GM13977 (cell line): Measurements from ENCODE around the gene ATXN7L2.

Source experiments
- DNase-seq: peaks from one replicate; pipeline ENCODE4 v3.0.0; 2012; ENCODE audit warnings: low spot score
- CTCF ChIP-seq: IDR thresholded peaks from 2 replicates; pipeline ENCODE4 v1.5.1; 2012; ENCODE audit warnings: mild to moderate bottlenecking, control low read depth; ENCODE audit not compliant: insufficient read depth; ENCODE audit errors: extremely low read depth, missing control alignments
- in situ Hi-C: fragments of 300-500 bp; cut with MboI; formaldehyde crosslinking; loops from one replicate; pipeline ENCODE4 v1.12.0; 2022; ENCODE audit warnings: low sequenced_read_pairs, low pct_unique_long_range_greater_than_20kb, mixed read lengths, inconsistent platforms; ENCODE audit not compliant: unreplicated experiment

ATXN7L2 gene

GRCh38 chr1:109495738-109496137 lies 12.0 kb downstream of the ATXN7L2 start:
- in situ Hi-C loops: no loop called here
- DNase-seq: no peak
- TF ChIP-seq CTCF: no peak

GRCh38 chr1:109497449-109498160 lies 13.9 kb downstream of the ATXN7L2 start:
- in situ Hi-C loops: no loop called here
- no peak for TF ChIP-seq CTCF
- DNase-seq: no peak

- no peak for DNase-seq
- in situ Hi-C loops: no loop called here
- peak; percentile 52 for TF ChIP-seq CTCF
Measured at GRCh38 chr1:109498161-109498801, 14.6 kb downstream of the ATXN7L2 start.

- no peak for DNase-seq
- no peak for TF ChIP-seq CTCF
- in situ Hi-C loops: no loop called here
Measured at GRCh38 chr1:109499081-109499480, 15.4 kb downstream of the ATXN7L2 start.

- TF ChIP-seq CTCF: peak; percentile 64
- in situ Hi-C loops: no loop called here
- no peak for DNase-seq
Measured at GRCh38 chr1:109499661-109500536, 16.2 kb downstream of the ATXN7L2 start.

- DNase-seq: no peak
- in situ Hi-C loops: no loop called here
- no peak for TF ChIP-seq CTCF
Measured at GRCh38 chr1:109500941-109501381, 17.3 kb downstream of the ATXN7L2 start.
